HCT116 (cell line): ENCODE data around the gene PI16. TPM values are rescaled to one million over a fixed set of nuclear protein-coding genes. Genes with fewer than 3 reads are reported as not detected.

ENCODE experiments used
- ATAC-seq: fragments of 200-7000 bp; cut with Tn5 transposase; 2 replicates; pipeline ENCODE4 v1.9.1; 2020; ENCODE audit warnings: mild to moderate bottlenecking, moderate library complexity
- BruUV-seq: library from RNA; stranded (reverse); fragments of 400-500 nt; replicated peaks from 2 replicates; lab custom pipeline; 2021; lab: Mats Ljungman, UMichigan
- CTCF ChIA-PET: fragments of 300-600 bp; sonication (Branson Sonifier 250); formaldehyde crosslinking; loops from one replicate; lab custom pipeline; 2021; ENCODE audit warnings: antibody characterized with exemption; lab: Charles Lee
- POLR2A ChIA-PET: fragments of 300-600, 350-600 bp; sonication (Branson Sonifier 250); formaldehyde crosslinking; loops from one replicate; lab custom pipeline; 2021; ENCODE audit warnings: antibody characterized with exemption; lab: Charles Lee
- RAD21 ChIA-PET, 2 experiments: fragments of 300-600 bp; sonication (Branson Sonifier 250); formaldehyde crosslinking; loops; one replicate each; lab custom pipeline; 2023; ENCODE audit warnings: low total read pairs in 2 of 2; ENCODE audit not compliant: uncharacterized antibody in 2 of 2, unreplicated experiment in 2 of 2, low non-redundant PET in 1 of 2; lab: Charles Lee
- DNase-seq: peaks from one replicate; pipeline ENCODE4 v3.0.0-alpha.2; 2010; ENCODE audit warnings: low read depth, low spot score
- H2AFZ ChIP-seq: fragments of 200-600 bp; shearing (Covaris generic), sonication (generic); 2 replicates; pipeline ENCODE4 v1.6.1; 2017; ENCODE audit warnings: low read depth, mixed run types, mixed read lengths, antibody characterized with exemption, low read length; ENCODE audit not compliant: poor library complexity, severe bottlenecking
- H3K27ac ChIP-seq: 2 replicates; pipeline ENCODE4 v1.5.1; 2012; ENCODE audit warnings: low read depth, low read length
- H3K27me3 ChIP-seq: fragments of 200-600 bp; sonication (generic); 2 replicates; pipeline ENCODE4 v1.6.1; 2016; ENCODE audit warnings: mixed run types, low read length, mixed read lengths; ENCODE audit not compliant: insufficient read depth
- H3K36me3 ChIP-seq, 2 experiments: fragments of 200-500 bp in 1 of 2; fragments of 200-600 bp in 1 of 2; sonication (Bioruptor generic) in 1 of 2; sonication (generic) in 1 of 2; 2 replicates each; pipeline versions ENCODE4 v1.5.1 to v1.6.1; 2014 to 2016; ENCODE audit warnings: low read length in 2 of 2, inconsistent platforms in 1 of 2, mixed read lengths in 1 of 2, mixed run types in 1 of 2; ENCODE audit not compliant: insufficient read depth in 2 of 2, control insufficient read depth in 1 of 2
- H3K4me1 ChIP-seq, 2 experiments: fragments of 200-600 bp in 1 of 2; sonication (generic) in 1 of 2; 2 replicates each; pipeline versions ENCODE4 v1.5.1 to v1.6.1; 2012 to 2017; ENCODE audit warnings: low read length in 2 of 2, inconsistent platforms in 1 of 2, mild to moderate bottlenecking in 1 of 2, mixed read lengths in 1 of 2, mixed run types in 1 of 2, moderate library complexity in 1 of 2; ENCODE audit not compliant: insufficient read depth in 2 of 2, control insufficient read depth in 1 of 2
- H3K4me2 ChIP-seq: fragments of 200-600 bp; sonication (generic); 2 replicates; pipeline ENCODE4 v1.6.1; 2017; ENCODE audit warnings: mixed run types, low read length, mixed read lengths
- H3K4me3 ChIP-seq, 2 experiments: fragments of 200-600 bp in 1 of 2; sonication (generic) in 1 of 2; replicated peaks in 1 of 2; 2 replicates each; pipeline ENCODE4 v1.5.1; 2011 to 2016; ENCODE audit warnings: low read length in 2 of 2, control low read depth in 1 of 2, low read depth in 1 of 2, mild to moderate bottlenecking in 1 of 2, mixed read lengths in 1 of 2, mixed run types in 1 of 2
- H3K79me2 ChIP-seq: fragments of 200-600 bp; sonication (generic); 2 replicates; pipeline ENCODE4 v1.6.1; 2017; ENCODE audit warnings: mild to moderate bottlenecking, mixed run types, low read length, moderate library complexity, mixed read lengths; ENCODE audit not compliant: insufficient read depth
- H3K9ac ChIP-seq: fragments of 200-600 bp; sonication (generic); 2 replicates; pipeline ENCODE4 v1.6.1; 2016; ENCODE audit warnings: low read length, mixed read lengths
- H3K9me2 ChIP-seq: fragments of 200-600 bp; sonication (generic), shearing (Covaris generic); 2 replicates; pipeline ENCODE4 v1.6.1; 2017; ENCODE audit warnings: mixed run types, mild to moderate bottlenecking, moderate library complexity; ENCODE audit not compliant: insufficient read depth
- H3K9me3 ChIP-seq, 2 experiments: fragments of 200-500 bp in 1 of 2; fragments of 200-600 bp in 1 of 2; sonication (Bioruptor generic) in 1 of 2; sonication (generic) in 1 of 2; 2 replicates each; pipeline ENCODE4 v1.6.1; 2014 to 2017; ENCODE audit warnings: low read length in 2 of 2, mixed read lengths in 2 of 2, inconsistent platforms in 1 of 2, low read depth in 1 of 2, mild to moderate bottlenecking in 1 of 2, mixed run types in 1 of 2, moderate library complexity in 1 of 2; ENCODE audit not compliant: control insufficient read depth in 1 of 2, insufficient read depth in 1 of 2
- H4K20me1 ChIP-seq: fragments of 200-600 bp; sonication (generic), shearing (Covaris generic); 2 replicates; pipeline ENCODE4 v1.6.1; 2017; ENCODE audit warnings: mixed run types, mild to moderate bottlenecking, moderate library complexity; ENCODE audit not compliant: insufficient read depth
- CBX3 ChIP-seq: IDR thresholded peaks from 2 replicates; pipeline ENCODE4 v1.6.1; 2012; ENCODE audit warnings: low read depth
- CEBPB ChIP-seq: IDR thresholded peaks from 2 replicates; pipeline ENCODE4 v1.6.1; 2012; ENCODE audit warnings: low read depth
- EZH2 ChIP-seq: fragments of 200-600 bp; sonication (generic); IDR thresholded peaks from 2 replicates; pipeline ENCODE4 v1.6.1; 2017; ENCODE audit warnings: antibody characterized with exemption, mixed run types
- EZH2phosphoT487 ChIP-seq: fragments of 200-600 bp; IDR thresholded peaks from 2 replicates; pipeline ENCODE4 v1.6.1; 2018; ENCODE audit warnings: antibody characterized with exemption, borderline replicate concordance
- JUND ChIP-seq: IDR thresholded peaks from 2 replicates; pipeline ENCODE4 v1.6.1; 2012
- POLR2AphosphoS5 ChIP-seq: IDR thresholded peaks from 2 replicates; pipeline ENCODE4 v1.6.1; 2011; ENCODE audit warnings: mild to moderate bottlenecking, low read depth, low read length, moderate library complexity
- RAD21 ChIP-seq: IDR thresholded peaks from 2 replicates; pipeline ENCODE4 v1.6.1; 2012; ENCODE audit warnings: low read depth, mild to moderate bottlenecking
- SRF ChIP-seq: IDR thresholded peaks from 2 replicates; pipeline ENCODE4 v1.6.1; 2012; ENCODE audit warnings: low read depth
- YY1 ChIP-seq: IDR thresholded peaks from 2 replicates; pipeline ENCODE4 v1.6.1; 2011; ENCODE audit warnings: low read length, low read depth, moderate library complexity, mild to moderate bottlenecking; ENCODE audit not compliant: insufficient replicate concordance; ENCODE audit errors: extremely low read depth
- ZFX ChIP-seq: fragments of 450-650 bp; IDR thresholded peaks from 2 replicates; pipeline ENCODE4 v1.6.1; 2017
- ZNF274 ChIP-seq: fragments of 200-500 bp; sonication (Bioruptor generic); IDR thresholded peaks from 2 replicates; pipeline ENCODE4 v1.6.1; 2014; ENCODE audit warnings: mild to moderate bottlenecking, low read depth, low read length, inconsistent platforms
- intact Hi-C: fragments of 100-400 bp; cut with micrococcal nuclease; formaldehyde crosslinking; loops from 2 replicates; pipeline ENCODE4 v1.10.0; 2022
- total RNA-seq: library from RNA; stranded (reverse); gene quantifications from one replicate; pipeline ENCODE4 v1.2.1, GENCODE V29; 2021; ENCODE audit not compliant: unreplicated experiment
- TF ChIP-seq, protein P1 (sequence below): IDR thresholded peaks from 2 replicates; pipeline ENCODE4 v1.6.1; 2012
- TF ChIP-seq, protein P2 (sequence below): IDR thresholded peaks from 2 replicates; pipeline ENCODE4 v1.6.1; 2012
- TF ChIP-seq, protein P3 (sequence below): IDR thresholded peaks from 2 replicates; pipeline ENCODE4 v1.6.1; 2012; ENCODE audit warnings: low read depth
- TF ChIP-seq, protein P4 (sequence below), 3 experiments: fragments of 200-600 bp in 1 of 3; sonication (generic) in 1 of 3; IDR thresholded peaks in 2 of 3; conservative IDR thresholded peaks in 1 of 3; 2 replicates each; pipeline ENCODE4 v1.5.1; 2012 to 2017; ENCODE audit warnings: low read depth in 2 of 3, low read length in 2 of 3, antibody characterized with exemption in 1 of 3, borderline replicate concordance in 1 of 3, control low read depth in 1 of 3, mild to moderate bottlenecking in 1 of 3, mixed read lengths in 1 of 3, mixed run types in 1 of 3, moderate library complexity in 1 of 3; ENCODE audit not compliant: insufficient read depth in 1 of 3

Gene PI16
- total RNA-seq, 1 experiment from 2014 or later = 0.59 TPM

DNA sequence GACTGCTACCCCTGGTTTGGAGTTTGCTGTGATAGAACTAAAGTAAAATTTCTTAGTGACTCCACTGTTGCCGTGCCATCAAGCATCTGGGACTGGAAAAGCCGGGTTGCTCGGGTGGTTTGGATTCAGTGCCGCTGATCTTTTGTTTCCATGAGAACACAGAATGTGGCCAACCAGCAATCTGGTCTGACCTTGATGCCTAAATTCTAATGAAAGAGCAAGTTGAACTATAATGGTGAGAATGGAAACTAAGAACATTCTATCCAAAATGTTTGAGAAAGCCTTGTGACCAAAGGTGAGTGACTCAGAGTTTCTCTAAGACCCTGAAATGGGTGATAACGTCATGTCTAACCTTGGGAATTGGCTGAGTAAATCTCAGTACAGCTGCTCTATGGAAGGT is 9.9 kb upstream of the PI16 start (continued):
- TF ChIP-seq ZNF274 (no peak), CBX3 (no peak), EZH2 (no peak), POLR2AphosphoS5 (no peak), ZFX (no peak), RAD21 (no peak), EZH2phosphoT487 (no peak)
- TF ChIP-seq, protein P1, sequence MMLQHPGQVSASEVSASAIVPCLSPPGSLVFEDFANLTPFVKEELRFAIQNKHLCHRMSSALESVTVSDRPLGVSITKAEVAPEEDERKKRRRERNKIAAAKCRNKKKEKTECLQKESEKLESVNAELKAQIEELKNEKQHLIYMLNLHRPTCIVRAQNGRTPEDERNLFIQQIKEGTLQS = no peak
- TF ChIP-seq, protein P2, sequence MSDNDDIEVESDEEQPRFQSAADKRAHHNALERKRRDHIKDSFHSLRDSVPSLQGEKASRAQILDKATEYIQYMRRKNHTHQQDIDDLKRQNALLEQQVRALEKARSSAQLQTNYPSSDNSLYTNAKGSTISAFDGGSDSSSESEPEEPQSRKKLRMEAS = no peak
- TF ChIP-seq, protein P3, sequence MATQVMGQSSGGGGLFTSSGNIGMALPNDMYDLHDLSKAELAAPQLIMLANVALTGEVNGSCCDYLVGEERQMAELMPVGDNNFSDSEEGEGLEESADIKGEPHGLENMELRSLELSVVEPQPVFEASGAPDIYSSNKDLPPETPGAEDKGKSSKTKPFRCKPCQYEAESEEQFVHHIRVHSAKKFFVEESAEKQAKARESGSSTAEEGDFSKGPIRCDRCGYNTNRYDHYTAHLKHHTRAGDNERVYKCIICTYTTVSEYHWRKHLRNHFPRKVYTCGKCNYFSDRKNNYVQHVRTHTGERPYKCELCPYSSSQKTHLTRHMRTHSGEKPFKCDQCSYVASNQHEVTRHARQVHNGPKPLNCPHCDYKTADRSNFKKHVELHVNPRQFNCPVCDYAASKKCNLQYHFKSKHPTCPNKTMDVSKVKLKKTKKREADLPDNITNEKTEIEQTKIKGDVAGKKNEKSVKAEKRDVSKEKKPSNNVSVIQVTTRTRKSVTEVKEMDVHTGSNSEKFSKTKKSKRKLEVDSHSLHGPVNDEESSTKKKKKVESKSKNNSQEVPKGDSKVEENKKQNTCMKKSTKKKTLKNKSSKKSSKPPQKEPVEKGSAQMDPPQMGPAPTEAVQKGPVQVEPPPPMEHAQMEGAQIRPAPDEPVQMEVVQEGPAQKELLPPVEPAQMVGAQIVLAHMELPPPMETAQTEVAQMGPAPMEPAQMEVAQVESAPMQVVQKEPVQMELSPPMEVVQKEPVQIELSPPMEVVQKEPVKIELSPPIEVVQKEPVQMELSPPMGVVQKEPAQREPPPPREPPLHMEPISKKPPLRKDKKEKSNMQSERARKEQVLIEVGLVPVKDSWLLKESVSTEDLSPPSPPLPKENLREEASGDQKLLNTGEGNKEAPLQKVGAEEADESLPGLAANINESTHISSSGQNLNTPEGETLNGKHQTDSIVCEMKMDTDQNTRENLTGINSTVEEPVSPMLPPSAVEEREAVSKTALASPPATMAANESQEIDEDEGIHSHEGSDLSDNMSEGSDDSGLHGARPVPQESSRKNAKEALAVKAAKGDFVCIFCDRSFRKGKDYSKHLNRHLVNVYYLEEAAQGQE = no peak

DNA sequence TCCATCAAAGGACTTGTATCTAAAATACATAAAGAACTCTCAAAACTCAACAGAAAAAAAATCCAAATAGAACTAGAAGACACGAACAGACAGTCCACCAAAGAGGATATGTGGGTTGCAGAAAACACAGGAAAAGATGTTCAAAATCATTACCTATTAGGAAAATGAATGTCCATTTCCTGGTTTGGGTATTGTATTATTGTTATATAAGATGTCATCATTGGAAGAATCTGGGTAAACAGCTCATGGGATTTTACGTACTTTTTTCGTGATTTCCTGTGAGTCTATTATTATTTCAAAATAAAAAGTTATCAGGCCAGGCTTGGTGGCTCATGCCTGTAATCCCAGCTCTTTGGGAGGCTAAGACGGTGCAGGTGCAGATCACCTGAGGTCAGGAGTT is 9.2 kb upstream of the PI16 start:
- Histone ChIP-seq H3K27me3 (no peaks in the 10 kb centered on the region), H3K4me1 (peaks cover 4 to 28% of the 10 kb centered on the region in 2 experiments; a peak in 3 of 4 replicates), H2AFZ (no peak overlapping the region), H3K4me3 (no peak overlapping the region), H3K79me2 (no peaks in the 10 kb centered on the region), H3K9ac (no peak overlapping the region), H3K9me3 (no peaks in the 10 kb centered on the region), H3K4me2 (no peak overlapping the region), H3K27ac (no peak overlapping the region), H3K36me3 (no peaks in the 10 kb centered on the region), H4K20me1 (no peaks in the 10 kb centered on the region), H3K9me2 (no peaks in the 10 kb centered on the region)
- BruUV-seq = no TSS peak
- no peak for TF ChIP-seq JUND
- no peak for TF ChIP-seq ZNF274
- TF ChIP-seq, protein P2 = no peak
- TF ChIP-seq YY1 = no peak
- TF ChIP-seq CEBPB = no peak
- TF ChIP-seq EZH2 = no peak
- TF ChIP-seq, protein P4, sequence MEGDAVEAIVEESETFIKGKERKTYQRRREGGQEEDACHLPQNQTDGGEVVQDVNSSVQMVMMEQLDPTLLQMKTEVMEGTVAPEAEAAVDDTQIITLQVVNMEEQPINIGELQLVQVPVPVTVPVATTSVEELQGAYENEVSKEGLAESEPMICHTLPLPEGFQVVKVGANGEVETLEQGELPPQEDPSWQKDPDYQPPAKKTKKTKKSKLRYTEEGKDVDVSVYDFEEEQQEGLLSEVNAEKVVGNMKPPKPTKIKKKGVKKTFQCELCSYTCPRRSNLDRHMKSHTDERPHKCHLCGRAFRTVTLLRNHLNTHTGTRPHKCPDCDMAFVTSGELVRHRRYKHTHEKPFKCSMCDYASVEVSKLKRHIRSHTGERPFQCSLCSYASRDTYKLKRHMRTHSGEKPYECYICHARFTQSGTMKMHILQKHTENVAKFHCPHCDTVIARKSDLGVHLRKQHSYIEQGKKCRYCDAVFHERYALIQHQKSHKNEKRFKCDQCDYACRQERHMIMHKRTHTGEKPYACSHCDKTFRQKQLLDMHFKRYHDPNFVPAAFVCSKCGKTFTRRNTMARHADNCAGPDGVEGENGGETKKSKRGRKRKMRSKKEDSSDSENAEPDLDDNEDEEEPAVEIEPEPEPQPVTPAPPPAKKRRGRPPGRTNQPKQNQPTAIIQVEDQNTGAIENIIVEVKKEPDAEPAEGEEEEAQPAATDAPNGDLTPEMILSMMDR (IDR thresholded peaks at IDR 0.05 in 2 of 3, conservative IDR thresholded peaks at IDR 0.05 in 1 of 3; ENCODE audit: borderline replicate concordance in 1 of 3, insufficient read depth in 1 of 3, low read depth in 2 of 3, low read length in 2 of 3) = no peak
- TF ChIP-seq, protein P3 = no peak
- no peak for TF ChIP-seq SRF
- intact Hi-C loops = no loop called here
- CTCF ChIA-PET = no interaction called here
- RAD21 ChIA-PET = no interaction called here
- ATAC-seq = no peak
- no peak for DNase-seq
- POLR2A ChIA-PET = no interaction called here
